GM12801 (cell line): ENCODE results near the gene RYR1.

Experiments used
- CTCF ChIP-seq: IDR thresholded peaks from one replicate; pipeline ENCODE4 v1.5.1; 2011; ENCODE audit warnings: control low read depth; ENCODE audit not compliant: insufficient read length; ENCODE audit errors: extremely low read depth

RYR1 gene

GRCh38 chr19:38635483-38636399 lies 202.2 kb downstream of the RYR1 start:
- TF ChIP-seq CTCF, result no peak
